ENCODE results near the gene GRPEL1.

DNA sequence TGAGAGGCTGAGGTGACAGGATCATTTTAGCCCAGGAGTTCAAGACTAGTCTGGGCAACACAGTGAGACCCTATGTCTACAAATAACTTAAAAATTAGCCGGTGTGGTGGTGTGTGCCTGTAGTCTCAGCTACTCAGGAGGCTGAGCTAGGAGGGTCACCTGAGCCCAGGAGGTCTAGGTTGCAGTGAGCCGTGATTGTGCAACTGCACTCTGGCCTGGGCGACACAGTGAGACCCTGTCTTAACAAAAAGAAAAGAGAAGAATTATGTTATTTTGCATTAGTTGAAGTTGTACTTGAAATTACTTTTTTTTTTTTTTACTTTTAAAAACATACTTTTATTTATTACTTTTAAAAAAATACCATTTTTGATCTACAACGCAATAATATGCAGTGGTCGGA is 46.5 kb downstream of the GRPEL1 start:
- TF ChIP-seq, protein P1, sequence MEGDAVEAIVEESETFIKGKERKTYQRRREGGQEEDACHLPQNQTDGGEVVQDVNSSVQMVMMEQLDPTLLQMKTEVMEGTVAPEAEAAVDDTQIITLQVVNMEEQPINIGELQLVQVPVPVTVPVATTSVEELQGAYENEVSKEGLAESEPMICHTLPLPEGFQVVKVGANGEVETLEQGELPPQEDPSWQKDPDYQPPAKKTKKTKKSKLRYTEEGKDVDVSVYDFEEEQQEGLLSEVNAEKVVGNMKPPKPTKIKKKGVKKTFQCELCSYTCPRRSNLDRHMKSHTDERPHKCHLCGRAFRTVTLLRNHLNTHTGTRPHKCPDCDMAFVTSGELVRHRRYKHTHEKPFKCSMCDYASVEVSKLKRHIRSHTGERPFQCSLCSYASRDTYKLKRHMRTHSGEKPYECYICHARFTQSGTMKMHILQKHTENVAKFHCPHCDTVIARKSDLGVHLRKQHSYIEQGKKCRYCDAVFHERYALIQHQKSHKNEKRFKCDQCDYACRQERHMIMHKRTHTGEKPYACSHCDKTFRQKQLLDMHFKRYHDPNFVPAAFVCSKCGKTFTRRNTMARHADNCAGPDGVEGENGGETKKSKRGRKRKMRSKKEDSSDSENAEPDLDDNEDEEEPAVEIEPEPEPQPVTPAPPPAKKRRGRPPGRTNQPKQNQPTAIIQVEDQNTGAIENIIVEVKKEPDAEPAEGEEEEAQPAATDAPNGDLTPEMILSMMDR (conservative IDR thresholded peaks at IDR 0.05; ENCODE audit: low read depth, low read length) = no peak
- no peak for TF ChIP-seq EZH2 (IDR thresholded peaks at IDR 0.05; ENCODE audit: borderline replicate concordance, low read depth, low read length, poor library complexity, severe bottlenecking)
